ENCODE measurements around the gene EVC. TPM values are rescaled to one million over a fixed set of nuclear protein-coding genes. Genes with fewer than 3 reads are reported as not detected.

Gene EVC
- polyA plus RNA-seq, 12 donors, result 13.6 to 33.9 (median 17.1) TPM; not detected in 1

DNA sequence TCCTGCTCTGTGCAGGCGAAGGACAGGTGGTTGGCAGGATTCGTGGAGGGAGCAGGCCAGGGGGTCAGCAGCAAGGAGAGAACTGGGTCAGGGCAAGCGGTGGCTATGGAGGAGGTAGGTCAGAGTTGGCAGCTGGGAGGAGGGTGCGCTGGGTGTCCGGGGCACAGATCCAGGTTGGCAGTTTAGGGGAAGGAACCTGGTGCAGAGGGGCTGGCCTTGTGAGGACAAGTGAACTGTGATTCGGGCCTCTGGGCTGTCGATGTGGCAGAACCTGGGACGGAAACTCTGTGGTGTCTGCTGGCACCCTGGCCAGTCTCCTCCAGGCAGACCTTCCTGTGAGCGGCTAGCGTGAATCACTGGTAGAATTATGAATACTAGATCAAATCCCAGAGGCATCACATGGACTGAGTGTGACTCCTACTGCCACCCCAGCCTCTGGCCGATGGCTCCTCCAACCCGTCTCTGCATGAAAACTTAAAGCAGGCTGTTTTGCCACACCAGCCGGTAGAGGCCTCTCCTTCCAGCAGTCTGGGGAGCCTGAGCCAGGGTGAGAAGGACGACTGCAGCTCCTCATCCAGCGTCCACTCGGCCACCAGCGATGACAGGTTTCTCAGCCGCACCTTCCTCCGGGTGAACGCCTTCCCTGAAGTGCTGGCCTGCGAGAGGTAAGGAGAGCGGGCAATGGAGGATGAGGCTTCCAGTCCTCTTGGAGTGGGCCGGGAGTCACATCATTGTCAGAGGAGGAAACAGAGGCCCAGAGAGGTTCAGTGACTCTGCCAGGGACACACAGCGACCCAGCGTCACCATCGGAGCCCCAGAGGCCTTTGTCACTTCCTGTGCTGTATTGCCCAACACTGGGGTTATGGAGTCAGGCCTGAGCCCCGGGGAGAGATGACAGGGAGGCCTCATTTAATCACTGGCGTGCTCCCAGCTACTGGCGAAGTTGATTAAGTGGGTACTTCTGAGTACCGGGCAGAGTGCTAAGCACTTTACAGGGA is 20.3 kb downstream of the EVC start:
- no peak for DNase-seq

DNA sequence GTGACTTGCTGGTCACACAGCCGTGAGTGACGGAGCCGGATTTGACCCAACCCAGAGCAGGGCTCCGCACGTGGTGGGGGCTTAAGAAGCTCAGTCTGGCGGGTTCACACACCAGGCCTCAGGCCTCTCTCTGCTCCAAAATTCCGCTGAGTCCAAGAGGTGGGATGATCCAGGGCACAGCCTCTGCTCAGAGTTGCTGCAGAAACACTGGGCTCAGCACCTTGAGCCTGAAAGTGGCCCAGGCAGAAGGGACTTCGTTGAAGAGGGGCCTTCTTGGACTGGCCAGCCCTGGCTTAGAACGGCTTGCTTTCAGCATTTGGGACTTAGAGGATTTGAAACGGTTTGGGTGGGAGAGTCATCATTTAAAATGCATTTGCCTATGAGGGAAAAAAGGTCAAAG is 21.2 kb downstream of the EVC start:
- no peak for DNase-seq

DNA sequence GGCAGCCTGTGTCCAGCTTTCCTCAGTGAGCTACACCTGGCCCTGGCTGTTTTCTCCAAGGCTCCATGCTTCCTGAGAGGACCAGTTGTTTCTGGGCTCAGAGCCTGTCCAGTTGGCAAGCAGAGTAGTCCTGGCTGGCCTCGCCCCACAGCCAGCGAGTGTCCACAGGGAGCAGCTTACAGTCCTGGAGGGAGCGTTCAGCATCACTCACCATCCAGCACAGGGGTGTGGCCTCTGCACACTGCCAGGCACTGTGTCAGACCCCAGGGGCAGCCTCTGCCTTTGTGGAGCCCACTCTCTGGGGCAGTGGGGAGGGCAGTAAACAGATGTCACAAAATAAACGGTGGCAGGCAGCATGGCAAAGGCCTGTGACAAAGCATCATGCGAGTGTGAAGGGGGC is 23.9 kb downstream of the EVC start:
- no peak for DNase-seq

DNA sequence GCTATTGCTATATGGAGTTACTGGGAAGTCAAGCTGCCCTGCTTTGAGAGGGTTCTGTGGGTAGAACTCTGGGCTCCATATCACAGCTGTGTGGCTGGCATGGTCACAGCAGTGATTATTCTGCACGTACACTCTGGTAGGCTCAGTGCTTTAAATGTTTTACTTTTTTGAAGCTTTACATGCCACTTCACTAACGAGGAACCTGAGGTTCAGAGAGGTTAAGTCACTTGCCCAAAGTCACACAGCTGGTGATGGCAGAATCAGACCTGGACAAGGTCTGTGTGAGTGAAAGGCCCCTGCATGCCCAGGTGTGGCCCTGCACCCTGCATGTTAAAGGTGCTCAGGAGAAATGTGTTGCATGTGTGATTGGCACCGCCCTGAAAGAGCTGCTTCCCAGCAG is 24.5 kb downstream of the EVC start:
- DNase-seq, result no peak

DNA sequence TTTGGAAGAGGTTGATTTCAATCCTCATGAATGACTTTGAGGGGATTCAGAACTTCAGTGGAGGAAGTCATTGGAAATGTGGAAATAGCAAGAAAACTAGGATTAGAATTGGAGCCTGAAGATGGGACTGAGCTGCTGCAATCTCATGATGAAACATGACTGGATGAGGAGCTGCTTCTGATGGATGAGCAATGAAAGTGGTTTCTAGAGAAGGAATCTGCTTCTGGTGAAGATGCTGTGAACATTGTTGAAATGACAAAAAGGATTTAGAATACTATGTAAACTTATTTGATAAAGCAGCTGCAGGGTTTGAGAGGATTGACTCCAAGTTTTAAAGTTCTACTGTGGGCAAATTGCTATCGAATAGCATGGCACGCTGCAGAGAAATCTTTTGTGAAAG is 27.1 kb downstream of the EVC start:
- no peak for DNase-seq

DNA sequence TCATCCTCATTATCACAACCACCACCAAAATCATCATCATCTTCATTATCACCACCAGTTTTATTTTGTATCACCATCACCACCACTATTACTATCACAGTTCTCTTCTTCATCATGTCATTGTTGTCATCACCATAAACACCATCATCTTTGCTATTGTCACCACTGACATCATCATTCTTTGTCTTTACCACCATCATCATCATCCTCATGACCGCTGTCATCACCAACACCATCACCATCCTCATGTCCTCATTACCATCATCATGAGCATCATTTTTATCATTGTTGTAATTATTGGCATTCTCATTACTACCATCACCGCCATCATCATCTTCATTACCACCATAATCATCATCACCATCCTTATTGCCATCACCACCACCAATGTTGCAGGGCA is 31.4 kb downstream of the EVC start:
- no peak for DNase-seq

DNA sequence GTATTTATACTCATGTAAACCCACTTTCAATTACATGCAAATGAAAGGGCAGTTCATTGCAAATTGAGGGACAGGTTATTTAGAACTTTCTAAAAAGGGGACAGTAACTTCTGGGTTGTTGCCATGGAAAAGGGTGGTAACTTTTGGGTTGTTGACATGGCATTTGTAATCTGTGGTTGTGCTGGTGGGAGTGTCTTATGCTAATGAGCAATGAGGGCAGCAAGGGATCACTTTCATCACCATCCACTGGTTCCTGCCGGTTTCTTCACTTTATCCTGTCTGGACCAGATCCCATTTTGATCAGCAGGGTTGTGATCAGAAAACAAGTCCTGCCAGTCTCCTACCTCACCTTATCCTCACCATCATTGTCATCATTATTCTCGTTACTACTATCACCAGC is 32.0 kb downstream of the EVC start:
- no peak for DNase-seq

DNA sequence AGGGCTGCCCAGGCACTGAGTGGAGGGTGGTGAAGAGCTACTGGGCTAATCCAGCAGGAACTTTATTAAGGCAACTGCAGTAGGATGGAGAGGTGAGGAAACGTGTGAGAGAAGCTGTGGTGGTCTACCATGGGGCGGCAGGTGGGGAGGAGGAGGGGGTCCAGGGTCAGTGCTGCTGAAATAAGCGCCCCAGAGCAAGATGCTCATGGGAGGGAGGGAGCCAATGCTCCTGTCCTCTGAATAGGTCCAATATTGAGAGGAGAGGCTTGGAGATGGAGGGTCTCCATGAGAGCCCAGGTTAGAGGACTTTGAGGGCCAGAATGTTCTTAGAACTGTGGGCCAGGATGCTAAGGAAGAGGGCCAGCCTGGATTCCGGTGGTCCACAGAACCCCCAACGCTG is 35.2 kb downstream of the EVC start:
- DNase-seq, result no peak

DNA sequence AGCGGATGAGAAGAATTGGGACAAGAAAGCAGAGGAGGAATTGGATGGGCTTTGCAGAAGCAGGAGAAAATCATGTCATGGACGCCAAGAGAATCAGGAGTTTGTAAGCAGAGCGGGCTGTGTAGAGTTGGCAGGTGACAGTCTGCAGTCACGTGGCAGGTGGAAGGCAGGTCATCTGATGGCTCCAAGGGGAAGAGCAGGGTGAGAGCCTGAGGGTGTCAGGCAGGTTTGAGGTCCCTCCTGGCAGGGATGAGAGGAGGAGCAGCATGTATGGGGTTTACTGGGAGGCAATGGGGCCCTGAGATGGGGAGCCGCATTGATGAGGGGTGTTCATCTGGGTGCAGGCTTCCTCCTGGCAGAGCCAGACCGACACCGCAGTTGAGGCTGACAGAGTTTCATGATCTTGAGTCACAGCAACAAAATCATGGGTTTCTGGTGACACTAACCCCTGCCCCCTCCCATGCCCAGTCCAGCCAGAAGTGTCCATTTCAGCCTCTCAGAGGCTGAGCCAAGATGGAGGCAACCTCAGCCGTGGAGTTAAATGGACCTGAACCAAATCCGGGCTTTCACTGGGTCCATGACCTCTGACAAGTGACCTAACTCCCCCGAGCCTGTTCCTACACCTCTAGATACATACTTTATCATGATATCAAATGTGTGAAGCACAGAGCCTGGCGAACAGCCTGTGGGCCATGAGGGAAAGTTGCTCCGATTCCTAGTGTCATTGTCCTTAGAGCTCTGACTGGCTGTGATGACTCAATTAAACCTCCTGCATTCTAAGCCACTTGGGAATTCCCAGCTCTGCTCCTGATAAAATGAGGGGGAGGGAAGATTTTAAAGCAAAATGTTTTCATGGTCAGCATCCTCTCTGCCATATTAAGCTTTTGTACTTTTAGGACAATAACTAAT is 36.1 kb downstream of the EVC start:
- DNase-seq, result no peak

DNA sequence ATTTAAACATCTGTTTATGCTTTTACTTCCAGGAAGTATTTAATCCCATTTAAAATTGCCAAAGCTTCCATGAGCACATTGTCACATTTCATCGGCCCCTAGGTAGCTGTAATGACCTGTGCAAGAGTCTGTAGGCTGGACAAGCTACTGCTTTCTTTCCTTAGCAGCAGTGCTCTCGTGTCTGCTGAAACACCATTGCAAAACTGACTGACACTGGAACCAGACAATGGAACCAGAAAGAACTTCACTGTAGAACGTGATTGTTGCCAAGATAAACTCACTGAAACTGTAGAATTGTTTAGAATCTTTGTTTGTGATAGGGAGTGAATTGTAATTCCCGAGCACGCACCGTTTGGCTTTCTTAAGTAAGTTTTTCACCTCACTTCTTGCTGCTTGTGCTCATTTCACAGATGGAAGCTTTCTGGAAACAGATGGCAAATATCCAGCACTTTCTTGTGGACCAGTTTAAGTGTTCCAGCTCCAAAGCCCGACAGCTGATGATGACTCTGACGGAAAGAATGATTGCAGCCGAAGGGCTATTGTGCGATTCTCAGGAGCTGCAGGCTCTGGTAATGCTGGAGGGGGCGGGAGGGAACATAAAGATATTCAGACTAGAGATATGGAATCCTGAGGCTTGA is 36.9 kb downstream of the EVC start:
- peak; percentile 76 for DNase-seq

DNA sequence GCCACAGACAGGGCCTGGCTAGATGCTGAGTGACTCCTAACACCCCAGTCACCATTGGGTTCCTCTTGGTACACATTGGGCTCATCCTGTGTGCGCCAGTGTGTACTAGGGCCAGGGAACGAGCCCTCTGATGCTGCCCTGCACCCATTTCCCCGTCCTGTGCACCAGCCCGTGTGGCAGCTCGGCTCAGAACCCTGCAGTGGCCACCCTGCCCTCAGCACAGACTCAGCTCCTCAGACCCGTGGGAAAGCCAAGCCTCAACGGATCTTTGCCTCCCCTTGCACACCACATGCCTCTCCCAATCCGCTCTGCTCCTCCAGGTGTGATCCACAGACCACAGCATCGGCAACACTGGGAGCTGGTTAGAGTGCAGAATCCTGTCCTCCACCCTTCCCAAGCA is 38.6 kb downstream of the EVC start:
- no peak for DNase-seq

DNA sequence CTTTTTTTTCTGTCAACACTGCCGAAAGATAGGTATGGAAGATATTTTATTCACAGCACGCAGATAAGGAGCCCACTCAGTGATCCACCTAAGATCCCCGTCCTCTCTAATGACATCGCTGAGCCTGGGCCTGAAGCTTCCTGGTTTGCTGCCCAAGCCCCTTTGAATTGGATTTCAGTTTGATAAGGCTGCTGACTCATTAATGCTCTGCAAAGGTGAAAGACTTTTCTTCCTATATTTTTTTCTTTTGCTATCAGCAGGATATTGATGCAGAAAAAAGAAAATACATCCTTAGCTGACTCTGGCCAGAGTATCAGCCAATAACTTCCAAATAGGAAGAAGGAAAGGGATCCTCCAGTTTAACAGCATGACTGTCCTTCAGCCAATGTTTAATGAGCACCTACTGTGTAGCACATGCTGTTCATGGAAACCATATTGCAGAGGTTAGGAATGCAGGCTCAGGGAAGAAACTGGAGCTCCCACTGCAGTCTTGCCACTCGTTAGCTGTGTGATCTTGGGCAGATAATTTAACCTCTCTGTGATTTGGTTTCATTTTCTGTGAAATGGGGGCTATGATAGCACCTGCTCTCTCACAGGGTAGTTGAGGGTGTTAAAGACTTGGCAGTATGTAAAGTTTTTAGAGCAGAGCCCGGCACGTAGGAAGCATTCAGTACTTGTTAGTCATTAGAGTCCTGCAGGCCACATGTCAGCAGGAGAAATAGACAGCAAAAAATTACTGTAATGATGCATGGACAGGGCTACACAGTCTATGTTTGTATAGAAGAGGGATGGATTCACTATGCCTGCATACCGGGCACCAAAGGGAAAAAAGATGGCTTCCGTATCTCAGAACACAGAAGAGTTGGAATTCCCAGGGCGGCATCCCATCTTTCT is 39.3 kb downstream of the EVC start:
- DNase-seq, result no peak

DNA sequence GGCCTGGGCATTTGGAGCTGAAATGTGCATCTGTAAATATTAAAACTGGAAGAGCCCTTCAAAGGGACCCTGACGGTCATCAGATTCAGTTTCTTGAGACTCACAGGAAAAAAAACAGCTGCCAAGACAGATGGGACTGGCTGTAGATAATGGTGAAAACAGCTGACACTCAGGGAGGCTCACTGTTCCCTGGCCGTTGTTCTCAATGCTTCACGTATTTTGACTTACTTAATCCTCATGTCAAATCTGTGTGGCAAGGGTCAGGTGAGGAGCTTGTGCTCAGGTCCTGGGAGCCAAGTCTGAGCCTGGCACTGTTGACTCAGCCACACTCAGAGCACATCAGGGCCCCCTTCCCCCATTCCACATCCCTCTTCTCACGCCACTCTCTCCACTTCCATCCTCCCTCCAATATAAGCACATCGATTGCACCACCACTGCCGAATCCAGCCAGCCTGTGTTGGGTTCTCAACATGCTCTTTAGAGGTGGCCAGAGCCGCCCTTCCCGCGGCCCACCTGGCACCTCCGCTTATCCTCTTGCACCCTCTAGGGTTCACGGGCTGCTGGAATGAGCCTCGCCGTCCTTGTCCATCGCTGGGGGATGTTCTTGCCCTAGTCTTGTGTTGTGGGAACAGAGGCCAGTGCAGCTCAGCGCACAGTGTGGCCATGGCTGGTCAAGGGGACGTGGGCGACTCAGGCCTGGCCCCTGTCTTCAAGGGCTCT is 40.1 kb downstream of the EVC start:
- no peak for DNase-seq

DNA sequence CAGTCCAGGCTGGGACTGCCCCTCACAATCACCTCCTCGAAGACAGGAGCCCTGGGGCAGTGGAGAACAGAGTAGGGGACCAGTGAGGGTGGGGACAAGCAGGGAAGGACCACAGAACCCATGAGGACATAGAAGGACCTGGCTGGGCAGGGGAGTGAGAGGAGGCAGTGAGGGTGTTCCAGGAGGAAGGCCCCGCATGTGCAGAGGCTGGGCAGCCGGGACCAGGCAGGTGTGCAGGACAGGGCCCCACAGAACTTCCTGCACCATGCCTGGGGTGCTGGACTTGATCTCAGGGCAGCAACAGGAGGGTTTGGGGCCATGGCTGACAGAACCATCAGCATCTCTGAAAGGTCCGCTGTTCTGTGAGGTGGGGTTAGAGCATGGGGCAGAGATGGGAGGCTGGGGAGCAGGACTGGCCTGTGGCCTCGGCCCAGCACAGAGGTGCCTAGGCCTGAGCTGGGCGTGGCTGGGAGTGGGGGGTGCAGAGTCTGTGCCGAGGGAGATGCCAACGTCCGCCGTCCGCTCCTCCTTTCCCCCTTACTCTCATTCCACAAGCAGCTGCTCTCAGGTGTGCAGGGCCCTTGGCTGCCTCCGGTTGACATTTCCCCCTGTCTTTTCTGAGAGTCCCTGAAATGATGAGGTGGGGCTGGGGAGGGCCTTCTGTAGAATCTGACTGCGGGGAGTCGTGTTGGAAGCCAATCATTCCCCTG is 40.8 kb downstream of the EVC start:
- DNase-seq, result no peak

DNA sequence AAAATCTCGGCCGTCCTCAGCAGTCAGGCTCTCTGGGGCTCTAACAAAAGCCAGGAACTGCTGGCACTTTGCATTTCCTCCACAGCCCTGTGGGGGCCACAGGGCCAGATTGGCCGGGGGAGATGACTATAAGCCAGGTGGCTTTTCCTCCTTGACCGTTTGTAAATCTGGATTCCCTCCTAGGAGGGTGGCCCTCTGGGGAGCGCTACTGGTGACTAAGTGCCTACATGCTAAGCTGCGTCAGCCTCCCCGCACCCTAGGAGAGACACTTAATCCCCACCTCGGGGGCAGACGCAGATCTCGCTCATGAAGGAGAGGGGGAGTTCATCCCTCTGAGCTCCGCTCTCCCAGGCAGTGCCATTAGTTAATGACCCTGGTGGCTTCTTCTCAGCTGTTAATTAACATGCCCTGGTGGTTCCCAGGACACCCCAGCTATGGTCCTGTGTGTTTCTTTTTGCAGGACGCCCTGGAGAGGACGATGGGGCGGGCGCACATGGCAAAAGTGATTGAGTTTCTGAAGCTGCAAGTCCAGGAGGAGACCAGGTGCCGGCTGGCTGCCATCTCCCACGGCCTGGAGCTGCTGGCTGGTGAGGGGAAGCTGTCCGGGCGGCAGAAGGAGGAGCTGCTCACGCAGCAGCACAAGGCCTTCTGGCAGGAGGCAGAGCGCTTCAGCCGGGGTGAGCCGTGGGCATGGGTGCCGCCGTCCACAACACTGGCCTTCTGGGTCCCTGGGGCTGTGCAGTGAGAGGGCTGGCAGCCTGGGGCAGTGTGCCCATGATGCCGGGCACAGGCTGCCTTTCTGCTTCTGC is 41.6 kb downstream of the EVC start:
- no peak for DNase-seq

DNA sequence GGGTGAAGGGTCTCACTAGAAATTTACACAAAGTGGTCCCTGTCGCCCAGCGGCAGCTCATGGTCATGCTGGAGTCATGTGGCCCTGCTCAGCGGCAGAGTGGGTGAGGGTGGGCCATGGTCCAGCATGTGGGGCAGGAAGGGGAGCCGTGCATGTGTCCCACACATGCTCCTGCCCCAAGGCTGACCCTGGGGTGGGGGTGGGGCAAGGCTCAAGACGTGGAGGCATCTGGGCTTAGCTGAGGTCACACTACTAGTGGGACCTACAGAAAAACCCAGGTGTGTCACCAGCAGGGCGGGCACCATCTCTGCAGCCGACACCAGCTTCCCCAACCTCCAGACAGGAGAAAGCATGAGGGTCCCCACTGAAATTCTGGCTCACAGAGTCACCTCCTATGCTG is 42.4 kb downstream of the EVC start:
- no peak for DNase-seq

DNA sequence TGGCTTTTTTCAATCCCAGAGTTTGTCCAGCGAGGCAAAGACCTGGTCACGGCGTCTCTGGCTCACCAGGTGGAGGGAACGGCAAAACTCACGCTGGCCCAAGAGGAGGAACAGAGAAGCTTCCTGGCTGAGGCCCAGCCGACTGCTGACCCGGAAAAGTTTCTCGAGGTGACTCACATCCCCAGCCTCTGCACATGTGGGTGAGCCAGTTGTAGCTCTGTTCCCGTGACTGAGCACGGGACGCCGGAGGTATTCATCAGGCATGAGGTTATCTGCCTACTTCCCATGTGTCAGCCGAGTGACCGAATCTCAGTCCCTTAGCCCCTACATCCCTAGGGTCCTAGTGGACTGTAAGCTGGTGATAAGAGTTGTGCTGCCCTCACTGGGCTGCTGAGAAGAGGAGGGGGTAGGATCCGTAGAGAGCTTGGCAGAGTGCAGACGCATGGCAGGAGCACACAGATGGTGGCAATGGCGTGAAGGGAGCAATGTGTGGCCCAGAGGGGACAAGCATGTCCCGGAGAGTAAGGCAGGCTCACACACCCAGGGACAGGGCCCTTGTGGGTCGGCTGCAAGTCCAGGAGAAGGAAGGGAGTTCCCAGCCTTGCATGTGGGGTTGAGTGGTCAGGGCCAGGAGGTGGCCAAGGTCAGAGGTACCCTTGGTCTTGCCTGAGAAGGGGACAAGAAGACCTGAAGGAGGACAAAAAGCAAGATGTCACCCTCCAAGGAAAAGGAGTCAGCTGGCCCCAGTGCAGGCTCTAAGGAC is 42.9 kb downstream of the EVC start:
- DNase-seq, result no peak

DNA sequence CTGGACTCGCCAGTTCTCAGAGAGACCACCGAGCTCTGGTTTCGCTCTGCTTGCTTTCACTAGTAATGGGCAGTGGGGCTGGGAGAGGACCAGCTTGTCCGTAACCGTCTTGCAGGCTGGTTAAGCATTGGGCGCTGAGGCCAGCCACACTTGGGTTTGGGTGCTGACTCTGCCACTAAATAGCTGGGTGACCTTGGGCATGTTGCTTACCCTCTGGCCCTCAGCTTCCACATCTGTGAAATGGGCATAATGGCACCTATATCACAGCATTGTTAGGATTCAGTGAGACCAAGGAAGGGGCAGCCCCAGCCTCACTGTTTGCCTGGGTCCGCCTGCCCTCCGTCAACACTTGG is 43.5 kb downstream of the EVC start:
- no peak for DNase-seq

All from muscle of arm (tissue), 12 donors.